Measurements from ENCODE around the gene SIGLEC9. TPM values are rescaled to one million over a fixed set of nuclear protein-coding genes. Genes with fewer than 3 reads are reported as not detected.

SIGLEC9 gene
- total RNA-seq, 1 donor from 2014 or later: 0.82 TPM

DNA sequence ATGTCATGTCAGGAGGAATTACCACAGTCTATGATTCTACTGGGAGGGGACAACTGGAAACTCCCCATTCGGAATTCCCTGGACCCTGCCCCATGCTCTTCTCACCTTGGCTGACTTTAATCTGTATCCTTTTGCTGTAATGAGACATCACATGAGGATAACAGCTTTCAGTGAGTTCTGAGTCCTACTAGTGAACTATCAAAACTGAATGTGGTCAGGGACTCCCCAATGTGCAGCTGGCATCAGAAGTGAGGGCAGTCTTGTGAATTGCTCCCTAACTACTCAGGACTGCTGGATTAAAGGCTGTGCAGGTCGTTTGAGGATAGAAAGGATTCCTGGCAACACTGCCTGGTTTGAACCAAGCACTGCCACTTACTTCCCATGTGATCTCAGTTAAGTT lies 32.6 kb downstream of the SIGLEC9 start:
- TF ChIP-seq, protein P1, sequence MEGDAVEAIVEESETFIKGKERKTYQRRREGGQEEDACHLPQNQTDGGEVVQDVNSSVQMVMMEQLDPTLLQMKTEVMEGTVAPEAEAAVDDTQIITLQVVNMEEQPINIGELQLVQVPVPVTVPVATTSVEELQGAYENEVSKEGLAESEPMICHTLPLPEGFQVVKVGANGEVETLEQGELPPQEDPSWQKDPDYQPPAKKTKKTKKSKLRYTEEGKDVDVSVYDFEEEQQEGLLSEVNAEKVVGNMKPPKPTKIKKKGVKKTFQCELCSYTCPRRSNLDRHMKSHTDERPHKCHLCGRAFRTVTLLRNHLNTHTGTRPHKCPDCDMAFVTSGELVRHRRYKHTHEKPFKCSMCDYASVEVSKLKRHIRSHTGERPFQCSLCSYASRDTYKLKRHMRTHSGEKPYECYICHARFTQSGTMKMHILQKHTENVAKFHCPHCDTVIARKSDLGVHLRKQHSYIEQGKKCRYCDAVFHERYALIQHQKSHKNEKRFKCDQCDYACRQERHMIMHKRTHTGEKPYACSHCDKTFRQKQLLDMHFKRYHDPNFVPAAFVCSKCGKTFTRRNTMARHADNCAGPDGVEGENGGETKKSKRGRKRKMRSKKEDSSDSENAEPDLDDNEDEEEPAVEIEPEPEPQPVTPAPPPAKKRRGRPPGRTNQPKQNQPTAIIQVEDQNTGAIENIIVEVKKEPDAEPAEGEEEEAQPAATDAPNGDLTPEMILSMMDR (IDR thresholded peaks at IDR 0.05; ENCODE audit: unreplicated experiment): no peak
- DNase-seq (ENCODE audit: low spot score): no peak
- Mint-ChIP-seq H3K36me3 (ENCODE audit: low read depth, unreplicated experiment) (peaks cover 5% of the 10 kb centered on the region), H3K27ac (ENCODE audit: unreplicated experiment) (no peak overlapping the region), H3K4me3 (ENCODE audit: unreplicated experiment) (no peak overlapping the region), H3K9me3 (ENCODE audit: unreplicated experiment) (no peaks in the 10 kb centered on the region), H3K27me3 (ENCODE audit: unreplicated experiment) (peaks cover 1% of the 10 kb centered on the region), H3K4me1 (ENCODE audit: unreplicated experiment) (peaks cover 5% of the 10 kb centered on the region)

DNA sequence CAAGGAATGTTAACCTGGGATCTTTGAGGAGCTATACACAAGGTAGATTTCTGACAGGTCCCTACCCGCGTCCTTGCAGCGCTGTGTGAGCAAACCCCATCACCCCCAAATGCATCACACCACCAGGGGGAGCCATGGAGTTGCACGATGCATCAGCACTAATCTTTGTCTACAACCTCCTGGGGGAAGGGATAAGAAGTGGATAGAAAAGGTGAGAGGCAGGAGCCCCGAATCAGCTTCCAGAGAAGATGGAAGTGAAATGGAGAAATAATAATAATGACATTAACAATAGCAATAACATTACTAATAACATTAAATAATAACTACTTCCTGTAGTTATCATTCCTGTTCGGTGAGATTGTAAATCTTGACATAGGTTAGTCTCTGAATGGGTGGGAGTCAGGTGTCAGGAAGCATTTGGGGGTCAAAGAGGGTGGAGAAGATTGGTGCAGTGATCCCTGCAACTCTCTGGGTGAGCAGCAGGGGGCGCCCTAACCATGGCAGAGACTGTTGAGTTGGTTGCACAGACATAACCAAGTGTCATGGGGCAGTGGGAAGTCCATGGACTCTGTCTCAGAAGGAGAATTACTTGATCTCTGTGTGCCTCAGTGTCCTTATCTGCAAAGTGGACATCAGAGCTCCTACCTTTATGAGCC lies 33.9 kb downstream of the SIGLEC9 start:
- DNase-seq (ENCODE audit: low spot score): peak; percentile 79
- peak overlapping the region; percentile 4 for H3K27ac Mint-ChIP-seq (ENCODE audit: unreplicated experiment)
- H3K4me1 Mint-ChIP-seq (ENCODE audit: unreplicated experiment): peaks cover 5% of the 10 kb centered on the region
- no peaks in the 10 kb centered on the region for H3K27me3 Mint-ChIP-seq (ENCODE audit: unreplicated experiment)
- TF ChIP-seq, protein P1 (IDR thresholded peaks at IDR 0.05; ENCODE audit: unreplicated experiment): peak; percentile 95
- H3K9me3 Mint-ChIP-seq (ENCODE audit: unreplicated experiment): no peaks in the 10 kb centered on the region
- H3K36me3 Mint-ChIP-seq (ENCODE audit: low read depth, unreplicated experiment): no peaks in the 10 kb centered on the region
- H3K4me3 Mint-ChIP-seq (ENCODE audit: unreplicated experiment): no peak overlapping the region

DNA sequence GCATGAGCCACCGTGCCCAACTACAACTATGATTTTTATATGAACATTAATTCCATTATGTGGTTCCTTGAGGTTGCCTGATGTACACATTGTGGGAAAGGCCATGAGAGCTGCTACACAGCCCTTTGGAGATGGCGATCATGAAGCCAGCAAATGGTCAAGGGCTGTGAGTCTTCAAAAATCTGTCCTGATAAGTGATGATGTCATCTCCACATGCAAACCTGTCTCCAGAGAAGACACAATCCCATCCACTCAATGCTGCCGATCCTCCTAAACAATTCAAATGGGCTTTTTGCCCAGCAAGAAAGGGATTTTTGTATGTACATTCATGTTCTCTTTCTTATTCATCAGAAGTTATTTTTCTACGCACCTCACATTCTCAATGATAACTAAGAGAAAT lies 35.0 kb downstream of the SIGLEC9 start:
- no peaks in the 10 kb centered on the region for H3K36me3 Mint-ChIP-seq (ENCODE audit: low read depth, unreplicated experiment)
- no peak for DNase-seq (ENCODE audit: low spot score)
- H3K27ac Mint-ChIP-seq (ENCODE audit: unreplicated experiment): no peak overlapping the region
- H3K4me1 Mint-ChIP-seq (ENCODE audit: unreplicated experiment): peaks cover 5% of the 10 kb centered on the region
- H3K4me3 Mint-ChIP-seq (ENCODE audit: unreplicated experiment): no peak overlapping the region
- TF ChIP-seq, protein P1 (IDR thresholded peaks at IDR 0.05; ENCODE audit: unreplicated experiment): no peak
- no peaks in the 10 kb centered on the region for H3K9me3 Mint-ChIP-seq (ENCODE audit: unreplicated experiment)
- no peaks in the 10 kb centered on the region for H3K27me3 Mint-ChIP-seq (ENCODE audit: unreplicated experiment)

DNA sequence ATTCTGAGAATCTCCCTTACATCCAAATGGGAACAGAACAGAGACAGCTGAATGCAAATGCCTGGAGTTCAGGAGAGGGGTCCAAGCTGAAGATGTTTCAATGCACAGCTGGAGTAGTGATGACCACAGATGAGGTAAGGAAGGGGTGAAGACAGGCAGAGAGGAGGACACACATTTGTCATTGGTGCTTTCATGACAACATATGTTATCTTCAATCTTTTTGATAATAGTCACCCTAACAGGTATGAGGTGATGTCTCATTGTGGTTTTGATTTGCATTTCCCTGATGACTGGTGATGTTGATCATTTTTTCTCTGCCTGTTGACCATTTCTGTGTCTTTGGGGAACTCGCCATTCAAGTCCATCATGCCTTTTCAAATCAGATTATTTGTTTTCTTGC lies 36.6 kb downstream of the SIGLEC9 start:
- H3K27me3 Mint-ChIP-seq (ENCODE audit: unreplicated experiment): no peaks in the 10 kb centered on the region
- H3K27ac Mint-ChIP-seq (ENCODE audit: unreplicated experiment): no peak overlapping the region
- H3K4me1 Mint-ChIP-seq (ENCODE audit: unreplicated experiment): peaks cover 5% of the 10 kb centered on the region
- no peak for DNase-seq (ENCODE audit: low spot score)
- H3K36me3 Mint-ChIP-seq (ENCODE audit: low read depth, unreplicated experiment): no peaks in the 10 kb centered on the region
- TF ChIP-seq, protein P1 (IDR thresholded peaks at IDR 0.05; ENCODE audit: unreplicated experiment): no peak
- no peak overlapping the region for H3K4me3 Mint-ChIP-seq (ENCODE audit: unreplicated experiment)
- H3K9me3 Mint-ChIP-seq (ENCODE audit: unreplicated experiment): no peaks in the 10 kb centered on the region

DNA sequence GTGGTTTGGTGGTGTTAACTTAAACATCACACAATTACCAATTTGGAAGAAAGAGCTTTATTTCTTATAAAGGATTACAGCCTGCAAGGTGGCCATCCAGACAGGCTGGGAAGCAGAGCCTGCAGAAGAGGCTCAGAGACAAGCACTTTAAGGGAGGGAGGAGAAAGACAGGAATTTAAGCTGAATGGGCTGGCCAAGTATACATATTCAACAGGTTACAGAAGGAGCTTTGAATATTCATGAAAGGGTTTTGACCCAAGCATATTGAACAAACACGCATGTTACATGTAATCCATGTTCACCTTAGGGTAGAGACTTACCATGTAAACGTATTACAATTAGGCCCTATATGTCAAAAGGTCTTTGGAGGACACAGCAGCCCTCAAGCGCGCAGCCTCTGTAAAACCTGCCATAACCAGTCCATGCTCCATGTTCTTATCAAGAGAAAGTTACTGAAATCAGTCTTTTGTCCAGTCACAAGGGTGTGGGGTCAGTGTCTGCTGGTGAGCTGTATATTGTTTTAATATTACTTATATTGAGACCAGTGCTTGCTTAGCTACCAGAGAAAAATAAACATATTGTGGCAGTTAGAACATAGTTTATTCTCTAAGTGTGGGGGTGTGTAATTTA lies 37.3 kb downstream of the SIGLEC9 start:
- H3K9me3 Mint-ChIP-seq (ENCODE audit: unreplicated experiment): no peaks in the 10 kb centered on the region
- H3K36me3 Mint-ChIP-seq (ENCODE audit: low read depth, unreplicated experiment): no peaks in the 10 kb centered on the region
- H3K27me3 Mint-ChIP-seq (ENCODE audit: unreplicated experiment): no peaks in the 10 kb centered on the region
- no peak overlapping the region for H3K27ac Mint-ChIP-seq (ENCODE audit: unreplicated experiment)
- no peak for DNase-seq (ENCODE audit: low spot score)
- H3K4me1 Mint-ChIP-seq (ENCODE audit: unreplicated experiment): peaks cover 5% of the 10 kb centered on the region
- TF ChIP-seq, protein P1 (IDR thresholded peaks at IDR 0.05; ENCODE audit: unreplicated experiment): no peak
- H3K4me3 Mint-ChIP-seq (ENCODE audit: unreplicated experiment): no peak overlapping the region

Measured in endothelial cell (in vitro differentiated cells).